Retinal pigment epithelial cell (primary cell): ENCODE results near the gene CCNG2.

ENCODE experiments used
- DNase-seq: peaks from one replicate; pipeline ENCODE4 v3.0.0-alpha.2; 2010; ENCODE audit warnings: low read depth
- H3K4me3 ChIP-seq: 2 replicates; pipeline ENCODE4 v1.5.1; 2011; ENCODE audit warnings: mild to moderate bottlenecking, low read length, control low read depth, moderate library complexity
- CTCF ChIP-seq: conservative IDR thresholded peaks from 2 replicates; pipeline ENCODE4 v1.5.1; 2011; ENCODE audit warnings: low read depth, low read length, control low read depth, inconsistent platforms

The CCNG2 gene

DNA sequence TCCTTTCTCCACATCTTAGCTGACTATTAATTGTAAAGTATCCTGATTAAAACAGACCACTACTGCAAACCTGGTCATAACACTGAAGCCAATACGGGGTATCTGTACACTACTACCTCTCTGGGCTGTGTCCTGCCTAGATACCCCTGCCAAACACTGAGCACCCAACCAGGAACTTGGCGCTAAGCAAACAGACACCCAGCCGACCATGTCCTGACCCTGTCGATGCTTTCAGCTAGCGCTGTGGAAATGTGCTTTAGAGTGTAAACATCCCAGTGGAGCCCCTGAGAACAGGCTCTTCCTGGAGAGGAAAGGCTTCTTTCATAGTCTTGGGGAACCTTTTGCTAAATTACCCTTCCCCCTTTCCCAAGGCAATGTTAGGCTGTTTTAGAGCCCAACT is 52.9 kb downstream of the CCNG2 start:
- no peak overlapping the region for H3K4me3 ChIP-seq
- DNase-seq: no peak
- TF ChIP-seq CTCF: no peak

GRCh38 chr4:77215107-77215506 is 58.1 kb downstream of the CCNG2 start:
- no peak overlapping the region for H3K4me3 ChIP-seq
- no peak for DNase-seq
- TF ChIP-seq CTCF: no peak

DNA sequence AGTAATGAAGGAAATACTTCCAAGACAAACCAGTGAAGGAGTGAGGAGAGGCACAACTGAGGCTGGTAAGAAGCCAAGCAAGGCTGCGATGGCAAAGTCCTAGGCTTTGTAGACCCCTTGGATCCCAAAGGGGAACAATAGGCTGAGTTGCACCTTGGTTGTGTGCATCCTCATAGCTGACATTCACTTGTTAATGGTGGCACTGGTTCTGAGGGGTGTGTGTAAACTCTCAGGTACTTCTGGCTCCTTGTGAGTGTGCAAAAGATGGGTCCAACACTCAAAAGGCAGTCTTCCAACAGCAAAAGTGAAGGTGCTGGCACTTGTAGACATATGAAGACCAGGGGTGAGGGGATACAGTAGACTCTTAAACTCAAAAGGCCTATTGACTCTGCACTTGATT is 60.5 kb downstream of the CCNG2 start:
- H3K4me3 ChIP-seq: no peak overlapping the region
- no peak for DNase-seq
- TF ChIP-seq CTCF: no peak

DNA sequence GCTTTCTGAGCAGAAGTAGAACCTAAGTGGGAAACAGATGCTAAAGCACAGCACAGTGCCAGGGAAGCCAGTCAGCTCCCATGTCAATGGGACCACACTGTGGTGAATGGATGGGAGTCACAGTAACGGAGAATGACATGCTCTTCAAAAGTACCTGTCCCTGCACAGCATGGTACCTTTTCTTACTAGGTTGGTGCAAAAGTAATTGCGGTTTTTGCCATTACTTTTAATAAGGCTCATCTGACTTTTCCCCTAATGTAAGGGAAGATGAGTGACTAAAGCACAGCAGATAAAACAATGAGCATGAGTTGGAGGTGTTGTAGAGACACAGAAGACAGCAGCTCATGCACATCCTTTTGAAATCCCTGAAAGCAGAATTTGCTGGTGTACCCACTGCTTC is 62.3 kb downstream of the CCNG2 start:
- no peak for TF ChIP-seq CTCF
- no peak overlapping the region for H3K4me3 ChIP-seq
- no peak for DNase-seq
